ENCODE results near the gene LY6G6D.

- TF ChIP-seq CTCF (conservative IDR thresholded peaks at IDR 0.05 in 1 of 2, IDR thresholded peaks at IDR 0.05 in 1 of 2; ENCODE audit: low read depth in 1 of 2, low read length in 2 of 2) (no peak), EZH2 (IDR thresholded peaks at IDR 0.05; ENCODE audit: low read length, missing control alignments) (no peak)
Observed at GRCh38 chr6:31744422-31744821, 29.3 kb downstream of the LY6G6D start.

Data from fibroblast of lung (primary cell).